C4-2B (cell line): ENCODE results near the gene STMP1.

Experiments used
- CTCF ChIP-seq: fragments of 450-650 bp; conservative IDR thresholded peaks from 2 replicates; pipeline ENCODE4 v1.5.1; 2017; ENCODE audit warnings: mild to moderate bottlenecking
- ZFX ChIP-seq: fragments of 450-650 bp; IDR thresholded peaks from 2 replicates; pipeline ENCODE4 v1.6.1; 2017

- no peak for TF ChIP-seq CTCF
- no peak for TF ChIP-seq ZFX
Observed at GRCh38 chr7:135684699-135685098, 22.4 kb downstream of the STMP1 start.
